ENCODE results near the gene CCT3. TPM values are rescaled to one million over a fixed set of nuclear protein-coding genes. Genes with fewer than 3 reads are reported as not detected.

Gene CCT3
- total and polyA plus RNA-seq, 4 donors, result 74.5 to 144 (median 119) TPM

DNA sequence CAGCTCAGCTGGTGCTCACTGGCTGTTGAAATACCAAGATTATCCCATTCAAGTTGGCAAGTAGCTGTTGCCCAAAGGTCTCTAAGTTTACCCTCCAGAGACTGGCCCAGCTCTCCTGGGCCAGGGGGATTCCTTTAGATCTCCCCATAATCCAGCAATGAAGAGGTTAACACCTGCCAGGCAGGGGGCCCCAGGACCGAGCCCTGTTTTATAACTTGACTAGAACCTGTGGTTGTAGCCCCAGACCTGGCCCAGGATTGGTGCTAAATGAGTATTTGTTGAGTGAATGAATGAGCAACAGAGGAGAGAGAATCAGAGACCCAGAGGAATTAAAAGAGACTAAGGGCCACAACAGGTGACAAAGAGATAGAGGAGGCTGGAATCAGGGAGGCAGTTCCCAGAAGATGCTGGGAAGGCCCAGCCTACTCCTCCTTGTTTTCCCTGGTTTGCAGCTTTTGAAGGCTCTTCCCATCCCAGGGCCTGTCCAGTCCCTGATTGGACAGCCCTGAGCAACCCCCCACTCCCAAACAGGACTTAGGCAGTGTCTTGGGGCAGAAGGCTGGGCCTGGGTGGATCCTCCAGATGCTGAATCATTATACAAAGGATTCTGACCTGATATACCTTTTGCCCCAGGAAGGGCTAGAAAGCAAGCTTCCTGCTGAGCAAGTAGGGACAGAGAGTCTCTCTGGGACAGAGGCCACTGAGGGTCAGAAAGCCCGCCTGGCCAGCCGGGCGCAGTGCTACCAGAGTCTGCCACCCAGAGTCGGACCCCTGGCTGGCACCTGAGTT lies 28.5 kb upstream of the CCT3 start:
- H3K27ac ChIP-seq (ENCODE audit: low read depth in 1 of 2, low read length in 2 of 2), result no peak overlapping the region
- TF ChIP-seq, protein P1, sequence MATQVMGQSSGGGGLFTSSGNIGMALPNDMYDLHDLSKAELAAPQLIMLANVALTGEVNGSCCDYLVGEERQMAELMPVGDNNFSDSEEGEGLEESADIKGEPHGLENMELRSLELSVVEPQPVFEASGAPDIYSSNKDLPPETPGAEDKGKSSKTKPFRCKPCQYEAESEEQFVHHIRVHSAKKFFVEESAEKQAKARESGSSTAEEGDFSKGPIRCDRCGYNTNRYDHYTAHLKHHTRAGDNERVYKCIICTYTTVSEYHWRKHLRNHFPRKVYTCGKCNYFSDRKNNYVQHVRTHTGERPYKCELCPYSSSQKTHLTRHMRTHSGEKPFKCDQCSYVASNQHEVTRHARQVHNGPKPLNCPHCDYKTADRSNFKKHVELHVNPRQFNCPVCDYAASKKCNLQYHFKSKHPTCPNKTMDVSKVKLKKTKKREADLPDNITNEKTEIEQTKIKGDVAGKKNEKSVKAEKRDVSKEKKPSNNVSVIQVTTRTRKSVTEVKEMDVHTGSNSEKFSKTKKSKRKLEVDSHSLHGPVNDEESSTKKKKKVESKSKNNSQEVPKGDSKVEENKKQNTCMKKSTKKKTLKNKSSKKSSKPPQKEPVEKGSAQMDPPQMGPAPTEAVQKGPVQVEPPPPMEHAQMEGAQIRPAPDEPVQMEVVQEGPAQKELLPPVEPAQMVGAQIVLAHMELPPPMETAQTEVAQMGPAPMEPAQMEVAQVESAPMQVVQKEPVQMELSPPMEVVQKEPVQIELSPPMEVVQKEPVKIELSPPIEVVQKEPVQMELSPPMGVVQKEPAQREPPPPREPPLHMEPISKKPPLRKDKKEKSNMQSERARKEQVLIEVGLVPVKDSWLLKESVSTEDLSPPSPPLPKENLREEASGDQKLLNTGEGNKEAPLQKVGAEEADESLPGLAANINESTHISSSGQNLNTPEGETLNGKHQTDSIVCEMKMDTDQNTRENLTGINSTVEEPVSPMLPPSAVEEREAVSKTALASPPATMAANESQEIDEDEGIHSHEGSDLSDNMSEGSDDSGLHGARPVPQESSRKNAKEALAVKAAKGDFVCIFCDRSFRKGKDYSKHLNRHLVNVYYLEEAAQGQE (IDR thresholded peaks at IDR 0.05), result no peak
- TF ChIP-seq TAF1 (conservative IDR thresholded peaks at IDR 0.05) (no peak), FOXA1 (IDR thresholded peaks at IDR 0.05) (no peak)
- TF ChIP-seq, protein P2, sequence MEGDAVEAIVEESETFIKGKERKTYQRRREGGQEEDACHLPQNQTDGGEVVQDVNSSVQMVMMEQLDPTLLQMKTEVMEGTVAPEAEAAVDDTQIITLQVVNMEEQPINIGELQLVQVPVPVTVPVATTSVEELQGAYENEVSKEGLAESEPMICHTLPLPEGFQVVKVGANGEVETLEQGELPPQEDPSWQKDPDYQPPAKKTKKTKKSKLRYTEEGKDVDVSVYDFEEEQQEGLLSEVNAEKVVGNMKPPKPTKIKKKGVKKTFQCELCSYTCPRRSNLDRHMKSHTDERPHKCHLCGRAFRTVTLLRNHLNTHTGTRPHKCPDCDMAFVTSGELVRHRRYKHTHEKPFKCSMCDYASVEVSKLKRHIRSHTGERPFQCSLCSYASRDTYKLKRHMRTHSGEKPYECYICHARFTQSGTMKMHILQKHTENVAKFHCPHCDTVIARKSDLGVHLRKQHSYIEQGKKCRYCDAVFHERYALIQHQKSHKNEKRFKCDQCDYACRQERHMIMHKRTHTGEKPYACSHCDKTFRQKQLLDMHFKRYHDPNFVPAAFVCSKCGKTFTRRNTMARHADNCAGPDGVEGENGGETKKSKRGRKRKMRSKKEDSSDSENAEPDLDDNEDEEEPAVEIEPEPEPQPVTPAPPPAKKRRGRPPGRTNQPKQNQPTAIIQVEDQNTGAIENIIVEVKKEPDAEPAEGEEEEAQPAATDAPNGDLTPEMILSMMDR (IDR thresholded peaks at IDR 0.05; ENCODE audit: low read depth, low read length, missing input control), result no peak
- no peak overlapping the region for H3K9ac ChIP-seq (ENCODE audit: low read depth in 1 of 2, low read length in 2 of 2)
- H3K36me3 ChIP-seq (ENCODE audit: control insufficient read depth in 4 of 4, insufficient read depth in 3 of 4, low read depth in 1 of 4, low read length in 3 of 4), result no peaks in the 10 kb centered on the region
- H3K9me3 ChIP-seq (ENCODE audit: control insufficient read depth in 4 of 4, low read length in 3 of 4), result no peaks in the 10 kb centered on the region
- H3K4me1 ChIP-seq (ENCODE audit: control insufficient read depth in 4 of 4, insufficient read depth in 4 of 4, low read length in 3 of 4), result peaks cover 0 to 8% (median 4%) of the 10 kb centered on the region in 4 donors
- no peaks in the 10 kb centered on the region for H3K27me3 ChIP-seq (ENCODE audit: control insufficient read depth in 4 of 4, insufficient read depth in 4 of 4, low read length in 3 of 4)
- WGBS, result 90% methylated on average over 5 of the region's 5 CpGs
- no peak for DNase-seq (ENCODE audit: low spot score)
- H3K4me3 ChIP-seq (ENCODE audit: low read depth in 1 of 3, low read length in 3 of 3), result no peak overlapping the region

DNA sequence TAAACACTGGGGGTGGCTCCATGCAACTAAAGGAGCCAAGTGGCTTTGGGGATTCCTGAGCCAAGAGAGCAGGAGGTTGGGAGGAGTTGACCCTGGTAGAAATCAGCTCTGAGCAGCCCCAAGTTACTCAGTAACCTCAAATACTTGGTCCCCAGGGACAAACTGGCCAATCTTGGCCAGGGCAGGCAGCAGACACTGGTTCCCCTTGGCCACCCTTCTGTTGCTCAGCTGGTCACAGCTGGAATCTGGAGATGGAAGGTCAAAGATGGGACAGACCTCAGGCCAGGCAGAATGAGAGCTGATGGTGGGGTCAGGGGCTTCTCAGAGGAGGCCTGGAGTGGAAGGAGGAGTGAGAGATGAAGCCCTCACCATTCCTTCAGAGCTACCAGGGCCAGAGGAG lies 27.7 kb upstream of the CCT3 start:
- TF ChIP-seq JUND (IDR thresholded peaks at IDR 0.05), result no peak
- TF ChIP-seq, protein P1 (IDR thresholded peaks at IDR 0.05), result no peak
- no peak for TF ChIP-seq FOXA1 (IDR thresholded peaks at IDR 0.05)
- TF ChIP-seq RXRA (IDR thresholded peaks at IDR 0.05), result no peak
- no peak for TF ChIP-seq SP1 (IDR thresholded peaks at IDR 0.05)
- TF ChIP-seq, protein P3, sequence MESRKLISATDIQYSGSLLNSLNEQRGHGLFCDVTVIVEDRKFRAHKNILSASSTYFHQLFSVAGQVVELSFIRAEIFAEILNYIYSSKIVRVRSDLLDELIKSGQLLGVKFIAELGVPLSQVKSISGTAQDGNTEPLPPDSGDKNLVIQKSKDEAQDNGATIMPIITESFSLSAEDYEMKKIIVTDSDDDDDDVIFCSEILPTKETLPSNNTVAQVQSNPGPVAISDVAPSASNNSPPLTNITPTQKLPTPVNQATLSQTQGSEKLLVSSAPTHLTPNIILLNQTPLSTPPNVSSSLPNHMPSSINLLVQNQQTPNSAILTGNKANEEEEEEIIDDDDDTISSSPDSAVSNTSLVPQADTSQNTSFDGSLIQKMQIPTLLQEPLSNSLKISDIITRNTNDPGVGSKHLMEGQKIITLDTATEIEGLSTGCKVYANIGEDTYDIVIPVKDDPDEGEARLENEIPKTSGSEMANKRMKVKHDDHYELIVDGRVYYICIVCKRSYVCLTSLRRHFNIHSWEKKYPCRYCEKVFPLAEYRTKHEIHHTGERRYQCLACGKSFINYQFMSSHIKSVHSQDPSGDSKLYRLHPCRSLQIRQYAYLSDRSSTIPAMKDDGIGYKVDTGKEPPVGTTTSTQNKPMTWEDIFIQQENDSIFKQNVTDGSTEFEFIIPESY (IDR thresholded peaks at IDR 0.05), result no peak
- TF ChIP-seq, protein P4, sequence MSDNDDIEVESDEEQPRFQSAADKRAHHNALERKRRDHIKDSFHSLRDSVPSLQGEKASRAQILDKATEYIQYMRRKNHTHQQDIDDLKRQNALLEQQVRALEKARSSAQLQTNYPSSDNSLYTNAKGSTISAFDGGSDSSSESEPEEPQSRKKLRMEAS (IDR thresholded peaks at IDR 0.05), result no peak
- TF ChIP-seq, protein P5, sequence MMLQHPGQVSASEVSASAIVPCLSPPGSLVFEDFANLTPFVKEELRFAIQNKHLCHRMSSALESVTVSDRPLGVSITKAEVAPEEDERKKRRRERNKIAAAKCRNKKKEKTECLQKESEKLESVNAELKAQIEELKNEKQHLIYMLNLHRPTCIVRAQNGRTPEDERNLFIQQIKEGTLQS (IDR thresholded peaks at IDR 0.05), result no peak
- no peak for TF ChIP-seq HNF4A (conservative IDR thresholded peaks at IDR 0.05)
- no peaks in the 10 kb centered on the region for H3K27me3 ChIP-seq (ENCODE audit: control insufficient read depth in 4 of 4, insufficient read depth in 4 of 4, low read length in 3 of 4)
- no peak overlapping the region for H3K9ac ChIP-seq (ENCODE audit: low read depth in 1 of 2, low read length in 2 of 2)
- no peak overlapping the region for H3K4me3 ChIP-seq (ENCODE audit: low read depth in 1 of 3, low read length in 3 of 3)
- H3K4me1 ChIP-seq (ENCODE audit: control insufficient read depth in 4 of 4, insufficient read depth in 4 of 4, low read length in 3 of 4), result peaks cover 0 to 8% (median 4%) of the 10 kb centered on the region in 4 donors
- DNase-seq (ENCODE audit: low spot score), result no peak
- H3K27ac ChIP-seq (ENCODE audit: low read depth in 1 of 2, low read length in 2 of 2), result no peak overlapping the region
- H3K9me3 ChIP-seq (ENCODE audit: control insufficient read depth in 4 of 4, low read length in 3 of 4), result no peaks in the 10 kb centered on the region
- H3K36me3 ChIP-seq (ENCODE audit: control insufficient read depth in 4 of 4, insufficient read depth in 3 of 4, low read depth in 1 of 4, low read length in 3 of 4), result no peaks in the 10 kb centered on the region

Data from liver (tissue), 9 donors.